ENCODE results near the gene MTARC2.

MTARC2 gene

GRCh38 chr1:220748089-220748934 lies at the start of gene MTARC2:
Gene MTARC2 (plus strand): TSS chr1:220748322. CDS start chr1:220748532, 210 bp downstream.
- no peak within 1 kb of the TSS for H3K4me3 ChIP-seq
- DNase-seq (ENCODE audit: low spot score in 2 of 2) = no peak

GRCh38 chr1:220698607-220699016 lies 49.5 kb upstream of the MTARC2 start:
- DNase-seq (ENCODE audit: low spot score in 2 of 2) = no peak
- no peaks in the 10 kb centered on the region for H3K27me3 ChIP-seq (ENCODE audit: low read depth)
- in situ Hi-C loops (cut with MboI; ENCODE audit: low sequenced_read_pairs) = no loop called here
- H3K9me3 ChIP-seq = no peaks in the 10 kb centered on the region
- no peaks in the 10 kb centered on the region; the same call in 1 of the 2 replicates for H3K36me3 ChIP-seq (replicated peaks)
- H3K4me3 ChIP-seq = no peak overlapping the region
- no peaks in the 10 kb centered on the region for H3K4me1 ChIP-seq

More at GRCh38 chr1:220748089-220748934, at the start of gene MTARC2:
- Histone ChIP-seq H3K9me3 (no peaks in the 10 kb centered on the region), H3K36me3 (replicated peaks) (no peaks in the 10 kb centered on the region), H3K4me1 (peaks cover 14% of the 10 kb centered on the region), H3K27me3 (ENCODE audit: low read depth) (no peaks in the 10 kb centered on the region)
- in situ Hi-C loops (cut with MboI; ENCODE audit: low sequenced_read_pairs) = no loop called here

- in situ Hi-C loops (cut with MboI; ENCODE audit: low sequenced_read_pairs) = no loop called here
- DNase-seq (ENCODE audit: low spot score in 2 of 2) = no peak
Measured at GRCh38 chr1:220699044-220699443, 49.1 kb upstream of the MTARC2 start.

GRCh38 chr1:220700556-220701179 lies 47.5 kb upstream of the MTARC2 start:
- Histone ChIP-seq H3K36me3 (replicated peaks) (no peaks in the 10 kb centered on the region; the same call in 1 of the 2 replicates), H3K9me3 (no peaks in the 10 kb centered on the region), H3K27me3 (ENCODE audit: low read depth) (no peaks in the 10 kb centered on the region), H3K4me1 (no peaks in the 10 kb centered on the region), H3K4me3 (no peak overlapping the region)
- in situ Hi-C loops (cut with MboI; ENCODE audit: low sequenced_read_pairs) = no loop called here
- DNase-seq (ENCODE audit: low spot score in 2 of 2) = peak in 1 of 2 experiments; percentile 39

More at GRCh38 chr1:220699044-220699443, 49.1 kb upstream of the MTARC2 start:
- H3K36me3 ChIP-seq (replicated peaks) = no peaks in the 10 kb centered on the region; the same call in 1 of the 2 replicates
- no peak overlapping the region for H3K4me3 ChIP-seq
- H3K4me1 ChIP-seq = no peaks in the 10 kb centered on the region
- H3K27me3 ChIP-seq (ENCODE audit: low read depth) = no peaks in the 10 kb centered on the region
- no peaks in the 10 kb centered on the region for H3K9me3 ChIP-seq

- no peaks in the 10 kb centered on the region for H3K27me3 ChIP-seq (ENCODE audit: low read depth)
- no peak for DNase-seq (ENCODE audit: low spot score in 2 of 2)
Measured at GRCh38 chr1:220701974-220702373, 46.1 kb upstream of the MTARC2 start.

GRCh38 chr1:220702733-220703270 lies 45.3 kb upstream of the MTARC2 start:
- Histone ChIP-seq H3K4me1 (no peaks in the 10 kb centered on the region), H3K4me3 (no peak overlapping the region), H3K9me3 (no peaks in the 10 kb centered on the region), H3K36me3 (replicated peaks) (no peaks in the 10 kb centered on the region; the same call in 1 of the 2 replicates), H3K27me3 (ENCODE audit: low read depth) (no peaks in the 10 kb centered on the region)
- in situ Hi-C loops (cut with MboI; ENCODE audit: low sequenced_read_pairs) = no loop called here
- DNase-seq (ENCODE audit: low spot score in 2 of 2) = no peak

More at GRCh38 chr1:220701974-220702373, 46.1 kb upstream of the MTARC2 start:
- in situ Hi-C loops (cut with MboI; ENCODE audit: low sequenced_read_pairs) = no loop called here
- Histone ChIP-seq H3K36me3 (replicated peaks) (no peaks in the 10 kb centered on the region; the same call in 1 of the 2 replicates), H3K4me1 (no peaks in the 10 kb centered on the region), H3K9me3 (no peaks in the 10 kb centered on the region), H3K4me3 (no peak overlapping the region)

GRCh38 chr1:220703305-220703704 lies 44.8 kb upstream of the MTARC2 start:
- Histone ChIP-seq H3K4me3 (no peak overlapping the region), H3K36me3 (replicated peaks) (no peaks in the 10 kb centered on the region; the same call in 1 of the 2 replicates), H3K9me3 (no peaks in the 10 kb centered on the region), H3K4me1 (no peaks in the 10 kb centered on the region), H3K27me3 (ENCODE audit: low read depth) (no peaks in the 10 kb centered on the region)
- DNase-seq (ENCODE audit: low spot score in 2 of 2) = no peak
- in situ Hi-C loops (cut with MboI; ENCODE audit: low sequenced_read_pairs) = no loop called here

GRCh38 chr1:220705782-220706181 lies 42.3 kb upstream of the MTARC2 start:
- Histone ChIP-seq H3K4me3 (no peak overlapping the region), H3K9me3 (no peaks in the 10 kb centered on the region), H3K36me3 (replicated peaks) (no peaks in the 10 kb centered on the region), H3K4me1 (no peaks in the 10 kb centered on the region), H3K27me3 (ENCODE audit: low read depth) (no peaks in the 10 kb centered on the region)
- DNase-seq (ENCODE audit: low spot score in 2 of 2) = no peak
- in situ Hi-C loops (cut with MboI; ENCODE audit: low sequenced_read_pairs) = no loop called here

GRCh38 chr1:220706480-220706879 lies 41.6 kb upstream of the MTARC2 start:
- no peak for DNase-seq (ENCODE audit: low spot score in 2 of 2)
- no peaks in the 10 kb centered on the region for H3K4me1 ChIP-seq
- no peaks in the 10 kb centered on the region for H3K9me3 ChIP-seq
- H3K4me3 ChIP-seq = no peak overlapping the region
- H3K36me3 ChIP-seq (replicated peaks) = no peaks in the 10 kb centered on the region
- in situ Hi-C loops (cut with MboI; ENCODE audit: low sequenced_read_pairs) = no loop called here
- no peaks in the 10 kb centered on the region for H3K27me3 ChIP-seq (ENCODE audit: low read depth)

GRCh38 chr1:220707160-220707559 lies 41.0 kb upstream of the MTARC2 start:
- H3K4me3 ChIP-seq = no peak overlapping the region
- no peaks in the 10 kb centered on the region for H3K36me3 ChIP-seq (replicated peaks)
- no peaks in the 10 kb centered on the region for H3K27me3 ChIP-seq (ENCODE audit: low read depth)
- DNase-seq (ENCODE audit: low spot score in 2 of 2) = no peak
- in situ Hi-C loops (cut with MboI; ENCODE audit: low sequenced_read_pairs) = no loop called here
- H3K9me3 ChIP-seq = no peaks in the 10 kb centered on the region
- H3K4me1 ChIP-seq = no peaks in the 10 kb centered on the region

- no peak for DNase-seq (ENCODE audit: low spot score in 2 of 2)
- no peaks in the 10 kb centered on the region for H3K36me3 ChIP-seq (replicated peaks)
- H3K9me3 ChIP-seq = no peaks in the 10 kb centered on the region
- no peak overlapping the region for H3K4me3 ChIP-seq
- no peaks in the 10 kb centered on the region for H3K4me1 ChIP-seq
- H3K27me3 ChIP-seq (ENCODE audit: low read depth) = no peaks in the 10 kb centered on the region
- in situ Hi-C loops (cut with MboI; ENCODE audit: low sequenced_read_pairs) = no loop called here
Measured at GRCh38 chr1:220708244-220708643, 39.9 kb upstream of the MTARC2 start.

GRCh38 chr1:220708936-220709801 lies 39.0 kb upstream of the MTARC2 start:
- Histone ChIP-seq H3K4me1 (no peaks in the 10 kb centered on the region), H3K9me3 (no peaks in the 10 kb centered on the region), H3K36me3 (replicated peaks) (no peaks in the 10 kb centered on the region), H3K27me3 (ENCODE audit: low read depth) (no peaks in the 10 kb centered on the region), H3K4me3 (no peak overlapping the region)
- DNase-seq (ENCODE audit: low spot score in 2 of 2) = no peak
- in situ Hi-C loops (cut with MboI; ENCODE audit: low sequenced_read_pairs) = no loop called here

GRCh38 chr1:220710333-220710732 lies 37.8 kb upstream of the MTARC2 start:
- Histone ChIP-seq H3K4me3 (no peak overlapping the region), H3K27me3 (ENCODE audit: low read depth) (no peaks in the 10 kb centered on the region), H3K36me3 (replicated peaks) (no peaks in the 10 kb centered on the region), H3K4me1 (no peaks in the 10 kb centered on the region), H3K9me3 (no peaks in the 10 kb centered on the region)
- no peak for DNase-seq (ENCODE audit: low spot score in 2 of 2)
- in situ Hi-C loops (cut with MboI; ENCODE audit: low sequenced_read_pairs) = no loop called here
